ENCODE measurements around the gene APOA5.
A peak's percentile ranks its signal among the peaks of the same experiment; 100 is the strongest.

Gene APOA5

GRCh38 chr11:116797816-116798215, 6.1 kb upstream of the APOA5 start:
- DNase-seq (ENCODE audit: low read depth in 2 of 2), result no peak

- no peak for DNase-seq (ENCODE audit: low read depth in 2 of 2)
These were observed 4.9 kb upstream of the APOA5 start for GRCh38 chr11:116796548-116796947.

- no peak for DNase-seq (ENCODE audit: low read depth in 2 of 2)
These were observed 3.2 kb upstream of the APOA5 start for GRCh38 chr11:116794851-116795250.

- no peak for DNase-seq (ENCODE audit: low read depth in 2 of 2)
These were observed 2.1 kb upstream of the APOA5 start for GRCh38 chr11:116793772-116794097.

- peak; percentile 36 to 47 for DNase-seq (ENCODE audit: low read depth in 2 of 2)
These were observed 1.4 kb upstream of the APOA5 start for GRCh38 chr11:116792869-116793771.

GRCh38 chr11:116792144-116792868, 627 bp upstream of the APOA5 start:
- DNase-seq (ENCODE audit: low read depth in 2 of 2), result no peak

- DNase-seq (ENCODE audit: low read depth in 2 of 2), result peak in 1 of 2 experiments; percentile 21
These were observed 472 bp downstream of the APOA5 start for GRCh38 chr11:116791002-116791812.

GRCh38 chr11:116790167-116791001, 1.3 kb downstream of the APOA5 start:
- DNase-seq (ENCODE audit: low read depth in 2 of 2), result no peak

GRCh38 chr11:116788975-116789374, 2.7 kb downstream of the APOA5 start:
- no peak for DNase-seq (ENCODE audit: low read depth in 2 of 2)

GRCh38 chr11:116788534-116788933, 3.1 kb downstream of the APOA5 start:
- no peak for DNase-seq (ENCODE audit: low read depth in 2 of 2)

- DNase-seq (ENCODE audit: low read depth in 2 of 2), result peak in 1 of 2 experiments; percentile 24
These were observed 3.7 kb downstream of the APOA5 start, which contains the start of gene ZPR1 for GRCh38 chr11:116787786-116788486. Gene ZPR1, minus strand, starts transcription at chr11:116788023. Its CDS starts 33 bp downstream, at chr11:116787990.

GRCh38 chr11:116787436-116787785, 4.3 kb downstream of the APOA5 start:
- no peak for DNase-seq (ENCODE audit: low read depth in 2 of 2)

- DNase-seq (ENCODE audit: low read depth in 2 of 2), result no peak
These were observed 4.7 kb downstream of the APOA5 start for GRCh38 chr11:116786966-116787365.

- no peak for DNase-seq (ENCODE audit: low read depth in 2 of 2)
These were observed 5.4 kb downstream of the APOA5 start for GRCh38 chr11:116786326-116786725.

- DNase-seq (ENCODE audit: low read depth in 2 of 2), result no peak
These were observed 9.0 kb downstream of the APOA5 start for GRCh38 chr11:116782728-116783127.

GRCh38 chr11:116778556-116778955, 13.1 kb downstream of the APOA5 start:
- no peak for DNase-seq (ENCODE audit: low read depth in 2 of 2)

GRCh38 chr11:116777056-116777455, 14.6 kb downstream of the APOA5 start:
- no peak for DNase-seq (ENCODE audit: low read depth in 2 of 2)

GRCh38 chr11:116776522-116776984, 15.1 kb downstream of the APOA5 start:
- DNase-seq (ENCODE audit: low read depth in 2 of 2), result no peak

GRCh38 chr11:116775975-116776374, 15.7 kb downstream of the APOA5 start:
- no peak for DNase-seq (ENCODE audit: low read depth in 2 of 2)

- DNase-seq (ENCODE audit: low read depth in 2 of 2), result no peak
These were observed 17.0 kb downstream of the APOA5 start for GRCh38 chr11:116774661-116775060.

All from fibroblast of skin of left quadriceps (primary cell).